HG03439 (cell line): ENCODE data around the gene MRPL24.

Source experiments
- ATAC-seq: cut with Tn5 transposase; IDR thresholded peaks from one replicate; pipeline ENCODE4 v1.9.1; 2021; ENCODE audit warnings: mild to moderate bottlenecking, moderate library complexity; ENCODE audit not compliant: unreplicated experiment

MRPL24 gene

DNA sequence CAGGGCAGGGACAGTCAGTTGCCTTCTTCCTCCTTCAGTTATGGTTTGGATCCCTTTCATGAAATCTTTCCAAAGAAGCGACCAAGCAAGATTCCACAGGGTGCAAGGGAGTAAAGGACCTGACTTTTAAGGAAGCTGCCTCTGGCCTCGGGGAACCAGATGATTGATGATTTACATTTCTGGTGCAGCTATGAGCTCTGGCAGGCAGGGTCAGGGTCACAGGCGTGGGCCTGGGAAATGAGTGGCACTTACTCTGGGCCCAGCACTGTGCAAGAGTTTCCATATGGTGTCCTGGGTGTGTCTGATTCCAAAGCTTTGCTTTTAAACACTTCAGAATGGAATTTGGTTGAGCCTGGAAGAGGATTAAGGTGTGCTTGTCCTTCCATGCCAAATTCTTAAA, 28.3 kb downstream of the MRPL24 start:
- no peak for ATAC-seq

DNA sequence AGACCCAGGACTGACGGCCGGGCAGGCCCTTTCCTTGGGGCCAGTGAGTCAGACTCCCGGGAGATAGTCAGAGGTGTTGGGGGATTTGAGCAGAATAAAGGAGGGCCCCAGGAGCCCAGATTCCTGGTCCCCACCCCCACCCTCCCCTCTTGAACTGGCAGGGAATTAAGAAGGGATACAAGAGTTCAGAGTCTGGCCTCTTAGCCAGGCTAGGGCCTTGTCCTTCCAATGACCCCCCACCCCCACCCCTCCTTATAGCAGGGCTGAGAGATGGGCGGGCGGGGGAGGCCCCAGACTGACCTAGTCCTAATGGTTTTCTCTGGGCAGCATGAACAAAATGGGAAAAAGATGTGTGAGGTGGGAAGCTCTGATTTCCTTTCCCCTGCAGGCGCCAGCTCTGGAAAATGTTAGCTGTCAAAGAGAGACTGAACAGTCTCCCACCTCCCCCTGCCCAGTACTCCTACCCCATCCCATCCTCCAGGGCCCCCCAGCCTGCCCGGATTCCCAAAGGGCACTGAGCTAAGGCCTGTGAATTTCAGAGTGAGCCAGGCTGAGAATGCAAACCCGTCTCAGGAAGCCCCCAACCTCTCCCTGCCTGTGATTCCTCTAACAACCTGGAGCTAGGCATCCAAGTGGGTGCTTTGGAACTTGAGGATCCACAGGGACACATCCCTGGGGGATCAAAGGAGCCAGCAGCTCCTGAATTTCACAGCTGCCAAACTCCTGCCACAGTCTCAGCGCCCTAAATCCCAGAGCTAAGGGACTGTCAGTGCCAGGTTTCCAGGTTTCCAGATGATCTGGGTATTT, 29.7 kb downstream of the MRPL24 start:
- no peak for ATAC-seq

DNA sequence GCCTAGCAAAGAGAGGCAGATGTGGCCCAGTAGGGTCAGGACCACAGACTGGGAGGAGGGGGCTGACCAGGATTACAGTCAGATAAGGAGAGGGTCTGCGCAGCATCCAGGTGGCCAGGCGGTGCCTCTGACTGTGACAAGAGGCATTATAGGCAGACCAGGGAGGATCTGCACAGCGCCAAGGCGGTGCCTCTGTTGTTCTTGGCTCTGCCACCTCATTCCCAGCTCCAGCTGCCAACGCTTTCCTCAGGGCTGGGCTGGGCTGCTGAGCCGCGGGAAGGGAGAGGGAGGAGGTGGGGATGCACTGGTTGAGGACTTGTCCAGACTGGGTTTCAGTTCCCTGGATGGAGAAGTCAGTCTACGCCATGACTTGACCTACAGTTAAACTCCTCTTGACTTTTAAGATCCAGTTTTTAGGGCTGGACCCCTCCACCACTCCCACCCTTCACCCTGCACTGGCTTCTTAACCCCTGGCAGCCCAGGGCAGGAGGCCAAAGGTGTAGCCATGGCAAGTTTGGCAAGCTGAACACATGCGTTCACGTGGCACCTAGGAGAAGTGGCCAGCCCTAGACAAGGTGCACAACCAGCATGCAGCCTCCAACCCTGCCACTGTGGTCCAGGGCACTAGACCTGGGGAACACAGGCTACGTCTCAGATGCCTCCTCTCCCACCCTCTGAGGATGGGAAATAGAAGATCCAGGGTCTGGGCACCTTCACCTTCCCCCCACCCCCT, 31.0 kb downstream of the MRPL24 start:
- ATAC-seq: no peak

DNA sequence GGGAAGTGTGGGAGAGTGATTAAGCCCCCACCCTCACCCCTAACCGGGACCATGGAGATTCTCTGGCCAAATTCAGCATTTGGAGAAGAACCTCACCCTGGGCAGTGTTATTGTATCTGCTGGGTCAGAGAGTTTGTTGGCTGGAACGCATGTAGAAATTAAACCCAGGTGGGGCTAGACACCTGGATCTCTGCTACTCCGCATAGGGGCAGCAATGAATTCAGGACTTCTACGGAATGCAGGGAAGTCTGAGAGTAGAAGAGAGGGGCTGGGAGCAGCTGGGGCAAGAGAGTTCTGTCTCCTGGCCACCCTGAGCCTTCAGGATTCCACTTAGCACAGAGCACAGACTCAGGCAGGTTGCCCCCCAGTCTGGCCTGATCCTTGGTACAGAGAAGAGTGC, 31.9 kb downstream of the MRPL24 start:
- ATAC-seq: no peak

DNA sequence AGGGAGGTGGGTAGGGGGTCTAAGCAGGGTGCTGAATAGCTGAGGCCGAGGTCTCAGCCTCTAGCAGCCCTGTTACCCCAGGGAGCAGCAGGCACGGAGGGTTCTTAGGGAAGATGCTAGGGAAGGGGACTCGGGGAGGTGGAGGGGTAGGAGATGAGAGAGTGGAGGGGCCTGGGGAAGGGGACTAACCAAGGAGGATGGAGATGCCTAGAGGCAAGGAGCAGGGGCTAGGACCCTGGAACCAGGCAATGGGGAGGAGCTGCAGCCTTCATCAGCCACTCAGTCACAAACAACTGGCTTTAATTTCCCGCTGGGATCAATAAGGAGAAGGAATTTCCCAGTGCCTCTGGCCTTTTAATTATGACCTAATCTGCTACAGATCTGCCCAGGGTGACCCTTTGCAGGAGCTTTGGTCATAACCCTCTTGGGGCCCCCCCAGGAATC, 32.6 kb downstream of the MRPL24 start:
- no peak for ATAC-seq

DNA sequence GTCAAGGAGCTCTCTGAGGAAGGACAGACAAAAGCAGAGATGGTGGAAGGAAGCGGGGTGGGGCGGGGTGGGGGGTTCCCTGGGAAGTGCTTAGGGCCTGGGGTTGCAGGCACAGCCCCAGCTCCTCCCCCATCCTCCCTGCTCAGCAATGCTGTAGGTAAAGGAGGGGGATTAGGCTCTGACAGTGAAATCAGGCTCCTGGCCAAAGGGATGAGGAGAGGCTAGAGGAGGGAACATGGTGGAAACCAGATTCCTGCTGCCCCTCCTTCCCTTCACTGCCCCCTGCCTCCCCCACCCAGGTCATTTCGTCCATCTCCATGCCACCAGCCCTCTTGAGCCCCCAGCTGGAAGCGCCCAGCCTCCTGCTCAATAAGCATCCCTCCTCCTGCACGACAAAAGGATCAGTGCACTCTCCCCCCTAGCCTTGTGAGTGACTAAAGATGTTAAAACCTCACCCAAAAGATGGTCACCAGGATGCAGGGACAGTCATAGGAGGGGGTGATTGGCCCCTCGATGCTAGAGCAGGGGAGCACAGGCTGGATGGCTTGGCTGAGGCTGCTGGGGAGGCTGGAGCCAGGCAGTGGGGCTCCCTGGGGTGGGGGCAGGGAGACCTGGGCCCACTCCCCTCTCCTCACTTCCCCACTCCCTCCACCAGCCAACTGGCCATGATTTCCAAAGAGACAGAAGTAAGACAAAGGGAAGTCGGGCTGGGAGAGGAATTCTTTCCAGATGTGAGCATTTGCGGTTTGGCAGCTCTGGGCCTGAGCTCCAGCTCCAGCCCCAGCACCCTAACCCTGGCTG, 33.3 kb downstream of the MRPL24 start:
- ATAC-seq: no peak

DNA sequence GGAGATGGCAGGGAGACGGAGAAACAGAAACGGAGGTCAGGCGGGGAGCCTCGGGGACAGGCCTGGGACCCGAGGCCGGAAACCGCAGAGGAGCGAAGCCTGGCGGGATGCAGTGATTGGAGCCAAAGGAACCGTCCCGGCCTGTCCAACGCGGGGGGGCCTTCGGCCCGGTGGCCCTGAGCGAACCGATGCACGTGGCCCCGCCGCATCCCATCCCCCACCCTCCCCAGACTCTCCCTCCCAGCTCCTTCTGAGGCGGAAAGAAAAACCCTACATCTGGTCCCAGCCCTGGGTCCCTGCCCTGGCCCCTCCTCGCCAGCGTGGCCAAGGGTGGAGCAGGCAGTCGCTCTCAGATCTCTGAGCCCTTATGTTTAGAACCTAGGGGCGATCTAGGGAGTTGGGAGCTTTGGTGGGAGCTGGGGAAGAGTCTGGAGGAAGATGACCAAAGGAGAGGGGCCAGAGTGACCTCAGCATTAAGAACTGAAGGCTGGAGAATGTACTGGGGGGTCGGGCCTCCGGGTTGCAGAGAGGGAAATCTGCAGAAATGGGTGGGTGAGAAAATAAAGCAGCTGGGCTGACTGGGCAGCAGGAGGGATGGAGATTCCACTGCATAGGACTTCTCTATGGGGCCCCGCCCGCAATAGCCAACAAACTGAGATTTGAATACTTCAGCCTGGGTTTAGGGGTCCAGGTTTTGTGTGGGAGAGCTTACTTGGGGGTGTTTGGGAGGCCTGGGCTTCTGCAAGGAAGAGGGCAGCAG, 34.1 kb downstream of the MRPL24 start:
- ATAC-seq: no peak

DNA sequence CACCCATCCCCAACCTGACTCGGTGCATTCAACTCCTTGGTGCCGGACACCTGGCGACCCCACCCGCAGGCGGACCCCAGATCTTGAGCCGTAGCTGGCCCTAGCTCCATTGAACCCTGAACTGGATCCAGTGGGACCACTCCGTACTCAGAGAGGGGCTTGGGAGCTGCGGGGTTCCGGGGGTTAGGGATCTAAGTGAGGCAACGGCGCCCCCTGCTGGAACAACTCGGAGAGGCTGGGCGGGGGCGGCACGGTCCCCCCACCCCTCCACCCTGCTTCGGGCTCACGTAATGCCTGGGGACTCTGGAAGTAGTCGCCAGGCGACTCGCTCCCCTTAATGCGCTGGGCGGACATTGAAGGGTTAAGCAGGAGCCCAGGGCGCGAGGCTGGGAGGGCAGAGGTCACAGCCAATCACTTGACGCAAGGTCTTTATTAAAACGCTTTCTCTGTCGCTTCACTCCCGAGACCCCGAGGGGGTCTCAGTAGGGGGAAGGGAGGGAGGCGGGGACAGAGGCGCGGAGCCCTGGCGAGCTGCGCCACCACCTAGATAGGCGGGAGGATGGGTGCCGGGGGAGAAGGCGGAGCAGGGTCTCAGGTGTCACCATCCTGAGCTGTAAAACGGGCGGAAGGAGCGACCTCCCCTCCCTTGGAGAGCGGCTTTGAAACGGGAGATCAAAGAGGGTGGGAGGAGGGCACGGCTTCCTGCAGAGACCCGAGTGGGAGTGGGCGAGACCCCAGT, 34.8 kb downstream of the MRPL24 start:
- ATAC-seq: no peak

DNA sequence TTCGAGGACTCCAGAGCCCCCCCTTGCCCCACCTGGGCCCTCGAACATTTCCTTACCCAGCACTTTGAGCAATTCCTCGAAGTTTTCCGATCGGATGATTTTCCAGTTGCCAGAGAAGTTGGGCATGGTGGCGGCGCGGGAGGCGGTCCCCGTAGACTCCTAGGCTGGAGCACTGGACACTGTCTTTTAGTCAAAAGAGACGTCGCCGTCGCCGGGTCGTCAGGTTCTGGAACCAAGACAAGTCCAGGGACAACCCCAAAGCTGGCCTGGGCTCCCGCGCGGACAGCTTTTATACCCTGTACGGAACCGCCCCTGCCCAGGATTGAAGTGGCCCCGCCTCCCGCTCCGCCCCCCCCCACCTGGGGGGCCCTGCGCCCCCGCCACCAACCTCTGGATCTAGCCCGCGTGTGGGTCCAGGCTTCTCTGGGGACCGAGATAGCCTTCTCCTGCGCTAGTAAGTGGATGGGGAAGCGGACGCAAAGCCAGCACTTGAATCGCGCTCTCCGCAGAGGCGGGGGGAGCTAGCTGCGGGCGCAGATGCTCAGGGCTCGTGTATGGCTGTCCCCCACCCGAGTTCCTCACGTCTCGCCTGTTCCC, 35.5 kb downstream of the MRPL24 start, which contains the start of gene CRABP2:
CRABP2 (minus strand) TSS at position 263 of the 597 bp plus-strand sequence; CDS start at position 126, 137 bp downstream.
- no peak for ATAC-seq

DNA sequence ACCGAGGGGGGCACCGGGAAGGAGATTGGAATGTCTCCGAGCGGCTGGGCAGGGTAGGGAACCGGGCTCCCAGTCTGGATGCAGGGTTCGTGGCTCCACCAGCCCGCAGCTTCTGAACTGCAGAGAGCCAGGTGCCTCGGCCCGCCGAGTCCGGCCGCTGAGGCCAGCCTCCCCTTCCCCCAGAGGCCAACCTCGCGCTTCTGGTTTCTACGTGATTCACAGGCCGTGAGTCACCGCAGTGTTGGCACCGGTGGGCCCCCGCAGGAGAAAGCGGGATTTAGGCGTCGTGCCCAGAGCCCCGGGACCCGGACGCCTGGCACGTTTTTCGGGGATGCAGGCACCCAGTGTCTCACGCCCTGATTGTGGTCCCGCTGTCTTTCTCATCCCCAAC, 36.0 kb downstream of the MRPL24 start:
- ATAC-seq: no peak

DNA sequence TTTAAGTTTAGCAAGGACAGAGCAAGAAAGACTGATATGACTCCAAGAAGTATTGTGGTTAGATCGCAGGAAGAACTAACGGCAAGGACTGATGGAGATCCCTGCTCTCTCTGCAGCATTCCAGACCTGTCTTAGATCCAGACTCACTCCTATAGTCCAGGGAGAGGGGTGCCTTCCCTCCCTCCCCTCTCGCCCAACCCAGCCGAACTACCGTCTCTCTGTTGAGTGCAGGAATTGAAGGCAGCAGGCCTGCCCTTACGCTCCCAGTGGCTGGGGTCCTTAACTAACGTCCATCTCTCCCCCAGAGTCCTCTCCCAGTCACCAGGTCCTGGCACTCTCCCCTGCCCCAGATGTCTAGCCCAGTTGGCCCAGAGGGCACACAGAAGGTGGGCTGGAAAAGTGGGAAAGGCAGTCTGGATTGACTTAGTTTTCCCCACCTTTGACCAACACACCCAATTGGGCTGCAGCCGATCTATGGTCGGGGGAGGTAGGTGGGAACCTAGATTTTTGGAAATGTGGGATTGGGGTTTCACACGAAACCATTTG, 36.6 kb downstream of the MRPL24 start:
- no peak for ATAC-seq

DNA sequence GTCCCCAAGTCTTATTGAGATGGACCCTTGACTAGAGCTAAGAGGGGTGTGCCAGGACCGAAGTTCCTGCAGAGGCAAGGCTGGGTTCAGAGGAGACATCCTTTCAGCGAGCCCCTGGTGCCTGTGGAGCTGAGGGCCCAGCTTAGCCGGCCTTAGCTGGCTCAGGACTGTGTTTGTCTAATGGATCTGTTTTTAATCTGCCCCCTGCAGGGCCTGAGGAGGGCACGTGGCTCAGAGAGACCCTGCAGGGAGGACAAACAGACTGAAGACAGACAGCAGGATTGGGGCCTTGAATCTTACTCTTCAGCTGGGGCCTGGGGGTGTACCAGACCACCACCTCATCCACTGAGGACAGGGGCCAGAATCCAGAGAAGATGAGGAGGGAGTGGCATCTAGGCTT, 37.1 kb downstream of the MRPL24 start:
- no peak for ATAC-seq

DNA sequence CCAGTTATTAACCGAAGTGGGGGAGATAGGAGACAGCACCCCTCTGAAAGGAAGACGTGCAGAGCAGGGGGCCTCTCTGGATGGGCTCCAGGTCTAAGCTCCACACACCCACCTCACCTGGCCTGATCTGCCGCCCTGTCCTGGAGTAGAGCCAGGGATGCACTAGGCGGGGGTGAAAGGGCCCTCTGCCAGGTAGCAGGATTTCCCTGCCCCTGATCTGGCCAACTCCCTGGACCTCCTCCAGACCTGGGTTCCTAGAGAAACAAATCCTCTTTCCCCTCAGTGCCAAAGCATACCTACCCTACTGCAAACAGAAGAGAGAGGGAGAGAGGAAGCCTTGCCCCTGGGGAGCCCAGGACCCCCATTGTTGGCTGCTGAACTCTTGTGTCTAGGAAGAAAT, 37.6 kb downstream of the MRPL24 start:
- no peak for ATAC-seq

DNA sequence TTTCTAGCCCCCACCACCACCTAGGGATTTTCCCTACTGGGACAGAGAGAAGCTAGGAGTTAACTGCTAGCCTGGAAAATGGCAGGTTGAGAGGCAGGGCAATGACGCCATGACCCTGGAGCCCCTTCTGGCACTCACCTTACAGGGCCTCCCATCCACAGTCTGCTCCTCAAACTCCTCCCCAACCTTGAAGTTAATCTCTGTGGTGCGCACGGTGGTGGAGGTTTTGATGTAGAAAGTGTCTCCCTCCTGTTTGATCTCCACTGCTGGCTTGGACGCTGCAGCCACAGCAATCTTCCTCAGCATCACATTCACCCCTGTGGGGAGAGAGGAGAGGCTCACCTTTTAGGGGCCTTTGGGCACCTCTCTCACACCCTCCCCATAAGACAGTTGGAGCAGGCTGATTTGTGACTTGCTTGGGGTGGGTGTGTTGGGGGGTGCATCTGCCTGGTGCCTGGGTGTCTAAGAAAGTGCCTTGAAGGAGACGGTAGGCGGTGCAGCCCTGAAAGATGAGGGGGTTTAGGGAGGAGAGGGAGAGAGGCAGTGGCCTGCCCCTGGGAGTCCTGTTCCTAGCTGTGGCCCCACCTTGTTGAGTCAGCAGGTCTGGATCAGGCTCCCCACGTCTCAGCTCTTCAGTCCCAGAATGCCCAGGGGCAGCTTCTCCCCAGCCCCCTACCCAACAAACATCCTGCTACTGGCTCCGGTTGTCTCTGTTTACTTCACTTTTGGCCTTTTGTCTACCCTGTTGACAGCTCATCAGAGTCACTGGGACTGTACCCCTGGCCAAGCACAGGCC, 40.0 kb downstream of the MRPL24 start:
- no peak for ATAC-seq

DNA sequence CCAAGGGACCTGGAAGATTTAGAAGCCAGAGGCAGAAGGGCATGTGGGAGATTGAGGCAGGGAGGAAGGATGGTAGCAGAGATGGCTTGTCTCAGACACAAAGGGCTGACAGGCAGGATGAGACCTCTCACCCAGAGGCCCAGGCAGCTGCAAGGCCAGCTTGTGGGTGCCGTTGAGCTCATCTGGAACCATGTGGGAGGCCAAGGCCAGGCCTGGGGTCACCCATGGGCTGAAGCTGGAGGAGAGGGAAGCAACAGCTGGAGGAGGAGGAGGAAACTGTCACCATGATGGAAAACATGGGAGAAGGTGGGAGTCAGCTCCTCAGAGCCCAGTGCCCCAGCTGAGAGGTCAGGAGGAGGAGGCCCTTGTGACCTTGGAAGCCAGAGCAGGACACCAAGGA, 41.9 kb downstream of the MRPL24 start:
- no peak for ATAC-seq

DNA sequence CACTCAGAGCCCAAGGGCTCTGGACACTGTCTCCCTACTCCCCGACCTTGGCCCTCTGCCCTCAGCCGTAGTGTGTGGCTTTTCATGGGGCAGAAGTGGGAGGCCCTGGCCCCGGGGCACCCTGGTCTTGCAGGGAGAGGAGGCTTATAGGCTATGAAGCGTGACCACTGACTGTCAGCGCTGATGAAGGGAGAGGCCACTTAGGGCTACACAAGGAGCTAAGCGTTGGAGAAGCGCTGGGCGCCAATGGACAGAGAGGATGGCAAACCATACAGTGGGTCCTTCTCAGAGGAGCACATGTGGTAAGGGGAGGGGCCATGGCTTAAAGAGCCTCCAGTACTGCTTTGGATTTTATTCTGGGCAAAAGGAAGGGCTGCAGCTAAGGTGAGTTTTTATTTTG, 43.4 kb downstream of the MRPL24 start:
- ATAC-seq: no peak

DNA sequence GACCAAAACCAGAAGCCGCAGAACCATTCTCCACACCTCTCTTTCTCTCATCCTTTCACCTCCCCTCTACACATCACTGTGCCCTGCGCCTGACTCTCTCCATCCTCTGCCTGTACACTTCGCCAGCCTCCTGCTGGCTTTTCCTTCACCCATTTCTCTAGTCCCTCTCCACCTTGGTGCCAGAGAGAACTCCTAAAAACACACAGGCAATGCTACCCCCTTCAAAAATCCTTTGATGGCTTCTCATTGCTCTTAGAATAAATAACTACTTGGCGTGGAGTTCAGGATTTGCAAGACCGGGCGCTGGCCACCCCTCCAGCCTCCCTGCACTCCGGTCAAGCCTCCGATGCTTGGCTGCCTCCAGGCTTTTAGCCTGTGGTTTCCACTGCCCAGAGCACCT, 44.1 kb downstream of the MRPL24 start:
- no peak for ATAC-seq

DNA sequence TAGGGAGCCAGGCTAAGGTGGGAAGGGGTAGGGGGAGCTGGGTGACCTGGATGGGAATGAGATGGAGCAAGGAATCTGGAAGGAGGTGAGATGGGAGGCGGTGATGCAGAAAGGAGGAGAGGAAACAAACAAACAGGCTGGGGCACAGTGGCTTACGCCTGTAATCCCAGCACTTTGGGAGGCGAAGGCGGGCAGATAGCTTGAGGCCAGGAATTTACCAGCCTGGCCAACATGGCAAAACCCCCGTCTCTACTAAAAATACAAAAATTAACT, 46.3 kb downstream of the MRPL24 start:
- no peak for ATAC-seq
